HEK293 (cell line): ENCODE data around the gene SERHL2.

Source experiments
- CTCF ChIP-seq: fragments of 450-650 bp; formaldehyde crosslinking; IDR thresholded peaks from 2 replicates; pipeline ENCODE4 v1.5.1; 2016; ENCODE audit warnings: missing biosample characterization, missing genetic modification characterization
- ELK4 ChIP-seq: IDR thresholded peaks from 2 replicates; pipeline ENCODE4 v1.6.1; 2011; ENCODE audit warnings: mild to moderate bottlenecking, low read depth, low read length, borderline replicate concordance
- RBAK ChIP-seq: fragments of 450-650 bp; formaldehyde crosslinking; IDR thresholded peaks from 2 replicates; pipeline ENCODE4 v1.5.1; 2016; ENCODE audit warnings: missing biosample characterization, missing genetic modification characterization
- ZNF670 ChIP-seq: fragments of 450-650 bp; formaldehyde crosslinking; IDR thresholded peaks from 2 replicates; pipeline ENCODE4 v1.5.1; 2016; ENCODE audit warnings: missing biosample characterization, missing genetic modification characterization, low read depth
- ZNF792 ChIP-seq: fragments of 450-650 bp; formaldehyde crosslinking; IDR thresholded peaks from 2 replicates; pipeline ENCODE4 v1.5.1; 2016; ENCODE audit warnings: missing biosample characterization, missing genetic modification characterization

- TF ChIP-seq ZNF792 (tag by site-specific recombination) (no peak), RBAK (no peak), ELK4 (no peak), CTCF (tag by site-specific recombination) (no peak), ZNF670 (tag by site-specific recombination) (no peak)
These were observed 57.3 kb downstream of the SERHL2 start for GRCh38 chr22:42611051-42611450.
